ENCODE measurements around the gene DBNDD1.
"Not testable (repeated sequence)": the region's sequence is repeated elsewhere in the genome, so short reads cannot be mapped to it uniquely, and the experiment has no call there.

DBNDD1 gene

GRCh38 chr16:89969741-89970410 is 49.4 kb downstream of the DBNDD1 start:
- TF ChIP-seq CTCF (conservative IDR thresholded peaks at IDR 0.05) = no peak
- no peak overlapping the region for H3K27ac ChIP-seq

DNA sequence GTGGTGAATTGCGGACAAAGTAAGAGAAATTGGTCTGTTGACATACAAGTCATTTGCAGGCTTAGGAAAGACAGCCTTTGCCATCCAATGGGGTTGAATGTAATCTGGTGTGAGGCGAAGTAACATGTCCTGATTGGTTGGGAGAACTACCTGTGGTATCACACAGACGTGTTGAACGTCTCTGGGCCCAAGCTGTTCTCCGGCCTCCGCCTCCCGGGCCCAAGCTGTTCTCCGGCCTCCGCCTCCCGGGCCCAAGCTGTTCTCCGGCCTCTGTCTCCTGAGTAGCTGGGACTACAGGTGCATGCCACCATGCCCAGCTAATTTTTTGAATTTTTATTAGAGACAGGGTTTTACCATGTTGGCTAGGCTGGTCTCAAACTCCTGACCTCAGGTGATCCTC is 51.2 kb downstream of the DBNDD1 start:
- not testable (repeated sequence) for H3K27ac ChIP-seq

DNA sequence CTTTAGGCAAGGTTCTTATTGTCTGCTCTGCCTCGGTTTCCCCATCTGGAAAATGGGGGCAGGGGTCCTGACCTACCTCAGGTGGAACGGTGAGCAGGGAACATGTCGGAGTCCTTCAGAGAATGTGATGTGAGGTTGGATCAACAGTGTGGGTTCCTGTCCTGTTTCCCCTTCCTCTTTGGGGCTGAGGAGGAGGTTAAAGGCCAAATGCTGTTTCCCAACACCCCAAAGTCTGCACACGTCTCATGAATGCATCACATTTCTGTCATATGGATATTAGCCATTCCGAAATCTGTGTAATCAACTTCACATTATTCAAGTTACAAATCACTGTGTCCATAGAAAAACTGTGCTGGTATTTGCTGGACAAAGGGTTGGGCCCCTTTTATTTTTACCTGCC is 51.8 kb downstream of the DBNDD1 start:
- H3K27ac ChIP-seq = not testable (repeated sequence)

GRCh38 chr16:89966756-89967155 is 52.5 kb downstream of the DBNDD1 start:
- H3K27ac ChIP-seq = no peak overlapping the region
- TF ChIP-seq CTCF (conservative IDR thresholded peaks at IDR 0.05) = no peak

- no peak for TF ChIP-seq CTCF (conservative IDR thresholded peaks at IDR 0.05)
- no peak overlapping the region for H3K27ac ChIP-seq
Measured at GRCh38 chr16:89965447-89966225, 53.6 kb downstream of the DBNDD1 start.

DNA sequence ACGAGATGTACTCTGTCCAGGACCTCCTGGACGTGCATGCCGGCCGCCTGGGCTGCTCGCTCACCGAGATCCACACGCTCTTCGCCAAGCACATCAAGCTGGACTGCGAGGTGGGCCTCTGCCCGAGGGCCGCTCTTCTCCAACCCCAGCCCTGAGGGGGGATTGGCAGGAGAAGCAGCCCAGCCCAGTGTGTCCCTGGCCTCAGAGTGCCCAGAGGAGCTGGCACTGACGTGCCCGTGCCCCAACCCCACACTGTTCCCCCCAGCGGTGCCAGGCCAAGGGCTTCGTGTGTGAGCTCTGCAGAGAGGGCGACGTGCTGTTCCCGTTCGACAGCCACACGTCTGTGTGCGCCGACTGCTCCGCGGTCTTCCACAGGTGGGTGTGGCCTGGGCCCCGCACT is 55.1 kb downstream of the DBNDD1 start:
- no peak overlapping the region for H3K27ac ChIP-seq
- no peak for TF ChIP-seq CTCF (conservative IDR thresholded peaks at IDR 0.05)

DNA sequence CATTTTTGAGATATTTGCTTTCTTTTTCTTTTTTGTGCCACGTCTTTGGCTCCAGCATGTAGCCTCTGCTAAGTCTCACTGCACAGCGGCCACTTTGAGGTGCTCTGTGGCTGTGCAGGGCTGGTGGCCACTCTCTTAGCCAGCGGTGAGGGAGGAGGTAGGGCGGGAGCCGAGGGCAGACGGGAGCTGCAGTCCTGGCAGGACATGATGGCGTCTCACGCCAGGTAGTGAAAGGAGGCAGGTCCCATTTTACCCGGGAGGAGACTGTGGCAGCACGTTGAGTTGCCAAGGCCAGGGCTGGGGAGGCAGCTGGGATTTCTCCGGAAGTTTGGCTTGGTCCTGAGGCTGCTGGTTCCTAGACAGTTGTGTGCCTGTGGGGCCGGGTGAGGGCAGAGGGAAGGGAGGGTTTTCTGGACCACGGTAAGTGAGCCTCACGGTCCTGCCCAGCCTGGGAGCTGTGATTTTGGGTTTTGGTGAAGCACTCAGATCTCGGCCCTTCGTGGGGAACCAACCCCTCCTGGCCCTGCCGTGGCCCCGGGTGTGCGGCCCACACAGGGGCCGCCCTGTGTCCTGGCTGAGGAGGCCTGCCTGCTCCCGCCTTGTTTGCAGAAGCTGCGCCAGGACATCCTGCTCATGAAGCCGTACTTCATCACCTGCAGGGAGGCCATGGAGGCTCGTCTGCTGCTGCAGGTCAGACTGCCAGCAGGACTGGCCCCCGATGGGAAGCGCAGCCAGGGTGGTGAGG is 56.3 kb downstream of the DBNDD1 start:
- no peak overlapping the region for H3K27ac ChIP-seq
- no peak for TF ChIP-seq CTCF (conservative IDR thresholded peaks at IDR 0.05)

DNA sequence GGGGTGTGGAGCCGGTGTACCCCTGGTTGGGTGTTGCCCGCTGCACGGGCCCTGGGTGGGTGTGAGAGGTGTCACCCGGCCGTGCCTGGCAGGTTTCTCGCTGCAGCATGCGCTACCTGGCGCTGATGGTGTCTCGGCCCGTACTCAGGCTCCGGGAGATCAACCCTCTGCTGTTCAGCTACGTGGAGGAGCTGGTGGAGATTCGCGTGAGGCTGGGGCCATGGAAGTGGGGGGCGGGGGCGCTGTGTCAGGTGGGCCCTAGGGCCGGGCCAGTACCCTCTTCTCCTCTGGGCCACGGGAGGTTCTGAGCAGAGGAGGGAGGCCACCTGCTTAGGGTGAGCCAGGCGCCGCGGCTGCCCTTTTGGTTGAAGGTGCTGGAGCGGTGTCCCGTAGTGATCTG is 57.3 kb downstream of the DBNDD1 start:
- no peak overlapping the region for H3K27ac ChIP-seq
- no peak for TF ChIP-seq CTCF (conservative IDR thresholded peaks at IDR 0.05)
